ENCODE data around the gene ELP5.

Gene ELP5, protein sequence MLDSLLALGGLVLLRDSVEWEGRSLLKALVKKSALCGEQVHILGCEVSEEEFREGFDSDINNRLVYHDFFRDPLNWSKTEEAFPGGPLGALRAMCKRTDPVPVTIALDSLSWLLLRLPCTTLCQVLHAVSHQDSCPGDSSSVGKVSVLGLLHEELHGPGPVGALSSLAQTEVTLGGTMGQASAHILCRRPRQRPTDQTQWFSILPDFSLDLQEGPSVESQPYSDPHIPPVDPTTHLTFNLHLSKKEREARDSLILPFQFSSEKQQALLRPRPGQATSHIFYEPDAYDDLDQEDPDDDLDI

DNA sequence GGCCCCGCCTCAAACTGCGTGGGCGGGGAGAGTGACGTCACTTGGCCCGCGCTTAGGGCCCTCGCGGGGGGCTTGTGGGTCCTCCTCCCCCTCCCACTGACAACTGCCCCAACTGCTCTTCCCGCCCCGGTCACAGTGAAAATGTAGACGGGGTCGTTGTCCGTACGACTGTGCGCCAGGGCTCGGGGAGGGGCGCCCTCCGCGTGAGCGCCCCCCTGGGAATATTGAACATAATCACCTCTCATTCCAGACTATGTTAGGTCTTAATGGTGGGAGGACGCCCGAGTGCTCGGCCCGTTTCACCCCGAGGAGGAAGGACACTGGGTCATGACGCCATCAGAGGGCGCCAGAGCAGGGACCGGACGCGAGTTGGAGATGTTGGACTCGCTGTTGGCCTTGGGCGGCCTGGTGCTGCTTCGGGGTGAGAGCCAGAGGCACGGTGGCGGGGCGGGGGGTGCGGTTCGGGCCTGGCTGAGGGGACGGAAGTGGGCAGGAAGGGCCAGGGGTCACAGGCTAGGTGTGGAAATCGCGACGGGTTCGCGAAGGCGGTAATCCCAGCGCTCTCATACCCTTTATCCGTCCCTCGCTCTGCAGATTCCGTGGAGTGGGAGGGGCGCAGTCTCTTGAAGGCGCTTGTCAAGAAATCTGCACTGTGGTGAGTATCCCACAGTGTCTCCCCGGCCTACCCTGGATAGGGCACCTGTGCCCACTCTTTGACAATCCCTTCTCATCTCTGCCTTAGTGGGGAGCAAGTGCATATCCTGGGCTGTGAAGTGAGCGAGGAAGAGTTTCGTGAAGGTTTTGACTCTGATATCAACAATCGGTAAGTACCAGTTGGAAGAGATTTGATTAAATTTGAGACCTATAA is at the start of gene ELP5:
ELP5 (plus strand) TSS at position 40 of the 868 bp plus-strand sequence; CDS start at position 376, 336 bp downstream.
- peak; percentile 94 for DNase-seq

DNA sequence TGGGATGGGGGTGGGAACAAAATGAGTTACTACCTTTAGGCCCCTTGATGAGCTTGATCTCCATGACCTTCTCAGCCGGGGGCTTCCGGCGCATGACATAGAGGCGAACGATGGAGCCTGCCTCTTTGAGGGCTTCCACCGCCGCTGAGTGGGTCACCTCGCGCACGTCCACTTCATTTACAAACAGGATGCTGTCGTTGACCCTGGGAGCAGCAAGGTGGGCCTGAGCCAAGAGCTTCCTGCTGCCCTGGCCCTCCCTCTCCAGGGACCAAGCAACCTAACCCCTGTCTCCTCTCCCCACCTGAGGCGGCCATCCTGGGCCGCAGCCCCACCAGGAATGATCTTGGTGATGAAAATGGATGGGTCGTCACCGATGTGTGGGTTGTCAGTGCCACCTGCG is 48.6 kb upstream of the ELP5 start:
- no peak for DNase-seq

DNA sequence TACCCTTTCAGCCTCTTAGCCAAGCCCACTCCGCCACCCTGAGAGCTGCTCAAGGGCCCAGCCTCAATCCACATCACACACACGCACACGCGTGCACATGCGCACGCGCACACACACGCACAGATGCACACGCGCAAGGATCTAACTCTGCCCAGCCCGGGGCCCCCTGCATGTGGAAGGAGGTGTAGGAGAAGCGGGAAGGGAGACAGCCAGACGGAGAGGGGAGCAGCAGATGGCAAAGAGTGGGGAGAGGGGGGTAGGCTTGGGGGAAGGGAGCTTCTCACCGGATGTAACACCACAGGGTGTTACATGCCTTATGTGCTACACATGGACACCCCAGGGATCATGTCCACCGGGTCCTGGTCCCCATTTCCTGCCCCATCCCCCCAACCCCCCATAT is 47.7 kb upstream of the ELP5 start:
- no peak for DNase-seq

DNA sequence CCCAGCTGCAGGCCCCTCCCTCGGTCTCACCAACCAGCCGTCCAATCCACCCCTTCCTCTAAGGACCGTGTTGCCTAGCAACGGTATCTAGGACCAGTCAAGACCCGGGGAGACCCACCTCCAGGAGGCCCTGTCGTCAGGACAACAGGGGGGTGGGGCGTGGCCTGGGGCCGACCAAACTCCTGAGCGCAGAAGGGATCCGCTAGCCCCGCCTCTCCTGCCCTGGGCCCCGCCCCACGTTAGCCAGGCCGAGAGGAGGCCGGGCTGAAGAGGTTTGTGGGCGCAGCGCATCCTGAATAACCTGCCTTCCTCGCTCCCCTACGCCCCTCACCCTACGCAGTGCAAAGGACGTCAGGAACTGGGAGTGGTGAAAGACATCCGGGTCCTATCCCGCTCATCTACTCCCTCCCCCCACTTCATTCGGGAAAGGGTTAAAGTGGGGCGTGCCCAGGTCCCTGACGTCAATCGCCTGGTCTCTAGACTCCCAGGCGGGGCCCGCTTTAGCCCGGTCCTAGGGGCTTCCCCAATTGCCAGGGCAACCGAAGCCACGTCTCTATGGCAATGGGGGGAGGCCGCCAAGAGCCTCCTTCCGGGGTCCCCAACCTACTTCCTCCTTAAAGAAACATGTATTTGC is 47.1 kb upstream of the ELP5 start:
- DNase-seq: peak; percentile 93

DNA sequence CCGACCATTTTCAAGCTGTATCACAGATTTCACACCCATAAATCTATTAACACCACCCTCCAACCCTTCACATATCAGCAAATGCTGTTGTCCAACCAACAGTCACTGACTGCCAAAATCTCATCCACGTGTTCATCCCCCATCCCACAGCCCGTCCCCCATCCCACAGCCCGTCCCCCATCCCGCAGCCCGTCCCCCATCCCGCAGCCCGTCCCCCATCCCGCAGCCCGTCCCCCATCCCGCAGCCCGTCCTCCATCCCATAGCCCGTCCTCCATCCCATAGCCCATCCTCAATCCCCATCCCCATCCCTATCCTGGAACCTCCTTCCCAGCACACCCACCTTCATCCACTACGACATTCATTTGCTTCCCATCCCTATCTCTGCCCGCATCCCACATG is 46.5 kb upstream of the ELP5 start:
- DNase-seq: no peak

DNA sequence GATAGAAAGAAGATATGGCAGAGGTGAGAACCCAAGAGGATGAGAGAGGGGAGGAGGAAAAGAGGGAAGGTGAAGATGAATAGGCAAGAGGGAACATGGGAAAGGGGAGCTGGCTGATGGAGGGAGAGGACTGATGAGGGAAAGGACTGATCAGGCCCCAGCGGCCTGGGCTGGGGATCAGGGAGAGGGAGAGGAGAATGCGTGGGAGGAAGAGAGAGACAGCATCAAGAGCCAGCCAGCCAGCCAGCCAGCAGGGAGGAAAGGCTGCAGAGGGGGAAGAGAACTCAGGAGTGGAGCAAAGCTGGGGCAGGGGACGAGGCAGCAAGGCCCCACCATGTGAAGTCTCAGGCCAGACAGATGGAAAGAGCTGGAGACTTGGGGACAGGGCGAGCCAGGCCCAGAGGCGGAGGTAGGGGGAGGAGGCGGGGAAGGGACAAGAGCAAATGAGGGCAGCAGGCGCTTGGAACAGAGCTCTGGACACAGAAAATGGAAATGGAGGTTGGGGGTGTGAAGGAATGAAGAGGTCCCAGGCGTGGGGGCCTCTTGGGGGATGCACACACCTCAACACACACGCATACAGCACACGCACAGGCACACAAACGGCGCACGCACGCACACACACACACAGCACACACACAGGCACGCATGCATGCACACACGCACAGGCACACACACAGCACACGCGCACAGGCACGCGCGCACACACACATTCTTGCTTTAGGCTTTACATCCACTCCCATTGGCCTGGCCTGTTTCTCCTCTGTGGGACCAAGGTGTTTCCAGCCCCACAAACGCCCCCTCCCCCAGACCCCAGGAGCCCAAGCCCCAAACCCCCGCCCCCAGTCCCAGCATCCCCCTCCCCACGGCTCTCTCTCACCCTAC is 44.7 kb upstream of the ELP5 start:
- DNase-seq: no peak

DNA sequence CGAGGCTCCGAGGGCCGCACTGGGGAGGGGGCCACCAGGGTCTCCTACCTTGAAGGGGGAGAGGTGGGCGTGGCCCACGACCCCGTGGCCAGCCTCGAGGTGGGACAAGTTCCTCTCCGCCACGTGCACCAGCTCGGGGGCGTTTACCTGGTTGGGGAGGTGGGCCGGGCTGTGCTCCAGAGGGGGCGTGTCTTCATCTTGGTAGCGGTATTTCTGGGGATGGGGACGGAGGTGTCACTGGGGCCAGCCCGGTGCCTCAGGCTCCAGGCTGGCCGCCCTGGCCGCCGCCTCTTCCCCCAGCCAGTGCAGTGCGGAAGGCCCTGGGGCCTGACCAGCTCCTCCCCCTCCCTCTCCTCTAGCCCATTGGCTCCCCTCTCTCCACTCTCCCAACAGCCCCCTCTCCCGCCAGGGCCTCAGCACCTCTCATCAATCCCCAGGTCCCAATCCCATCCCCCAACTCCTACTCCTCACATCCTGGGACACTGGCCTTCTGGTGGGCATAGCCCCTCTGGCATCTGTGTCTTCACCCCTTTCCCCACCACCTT is 43.9 kb upstream of the ELP5 start:
- no peak for DNase-seq

DNA sequence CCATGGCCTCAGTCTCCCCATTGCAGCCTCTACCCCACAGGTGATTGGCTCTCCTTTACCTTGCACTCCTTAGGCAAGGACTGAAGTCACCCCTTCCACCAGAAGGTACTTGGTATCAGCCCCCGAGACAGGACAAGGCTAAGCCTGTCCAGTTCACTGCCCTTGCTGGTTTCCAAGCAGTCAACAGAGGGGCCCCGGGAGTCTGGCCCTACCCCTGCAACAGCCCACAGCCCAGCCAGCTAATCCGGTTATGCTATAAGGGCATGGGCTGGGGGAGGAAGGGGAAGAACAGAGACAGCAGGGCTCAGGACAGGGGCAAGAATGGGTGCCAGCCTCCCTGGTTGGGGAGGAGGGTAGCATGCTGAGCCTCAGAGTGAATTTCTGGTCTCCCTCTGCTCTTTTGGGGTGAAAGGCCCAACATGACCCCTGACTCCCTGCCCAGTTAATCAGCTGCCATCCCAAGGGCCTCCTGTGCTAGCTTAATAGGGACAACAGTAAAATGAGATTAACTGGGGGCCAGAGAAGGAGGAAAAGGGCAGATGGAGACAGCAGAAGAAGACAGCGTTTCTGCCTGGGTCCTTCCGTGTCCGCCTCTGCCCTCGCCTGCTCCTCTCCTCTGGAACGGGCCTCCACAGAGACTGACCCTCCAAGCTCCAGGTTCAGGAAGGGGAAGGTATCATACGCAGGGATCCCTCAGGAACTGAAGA is 43.1 kb upstream of the ELP5 start:
- no peak for DNase-seq

DNA sequence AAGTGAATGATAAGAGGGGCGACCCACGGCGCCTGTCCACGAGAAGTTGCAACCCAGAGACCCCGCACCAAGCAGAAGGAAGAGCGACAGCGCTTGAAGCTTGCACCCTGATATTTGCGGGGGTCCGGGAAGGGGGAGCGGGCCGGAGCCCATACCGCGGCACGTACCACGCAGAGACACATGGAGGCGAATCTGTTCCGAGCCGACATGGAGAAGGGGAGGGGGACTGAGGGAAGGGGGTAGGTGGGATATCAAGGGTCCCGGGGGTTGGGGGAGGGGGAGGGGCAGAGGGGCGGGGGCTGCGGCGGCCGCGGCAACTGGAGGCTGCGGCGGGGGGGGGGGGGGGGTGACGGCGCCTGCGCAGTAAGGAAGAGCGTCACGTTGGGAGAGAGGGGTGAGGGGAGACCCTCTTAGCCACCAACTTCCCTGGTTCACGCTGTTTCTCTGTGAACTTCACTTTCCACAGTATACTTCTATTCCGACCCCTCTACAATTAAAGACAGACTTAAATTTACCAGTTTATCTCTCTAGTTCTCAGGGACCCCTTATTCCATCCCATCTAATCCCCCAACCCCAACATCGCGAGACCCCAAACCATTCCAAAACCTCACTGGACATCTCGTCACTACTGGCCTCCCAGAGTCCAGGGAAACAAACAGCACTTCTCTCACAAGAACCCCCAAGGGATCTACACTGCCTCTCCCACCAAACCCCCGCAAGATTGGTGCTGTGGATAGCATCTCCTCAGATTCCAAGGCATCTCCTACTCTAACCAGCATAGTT is 40.3 kb upstream of the ELP5 start:
- no peak for DNase-seq

DNA sequence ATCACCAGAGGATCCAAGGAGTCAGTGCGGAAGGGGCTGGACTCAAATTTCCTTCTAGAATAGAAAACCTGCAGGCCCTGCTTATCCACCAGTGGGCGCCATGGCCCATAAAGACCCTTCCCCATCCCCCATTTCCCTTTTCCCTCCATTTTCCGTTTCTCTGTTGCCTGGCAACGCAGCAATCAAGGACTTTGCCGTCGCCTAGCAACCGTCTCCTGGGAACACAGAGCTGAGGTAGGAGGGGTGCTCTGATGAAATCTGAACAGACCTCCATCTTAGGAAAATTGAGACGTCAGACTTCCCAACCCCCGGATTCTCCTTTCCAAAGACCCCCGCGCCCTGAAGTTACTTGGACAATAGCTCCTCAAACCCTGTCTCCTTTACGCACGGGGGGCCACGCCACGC is 38.1 kb upstream of the ELP5 start:
- peak; percentile 78 for DNase-seq

DNA sequence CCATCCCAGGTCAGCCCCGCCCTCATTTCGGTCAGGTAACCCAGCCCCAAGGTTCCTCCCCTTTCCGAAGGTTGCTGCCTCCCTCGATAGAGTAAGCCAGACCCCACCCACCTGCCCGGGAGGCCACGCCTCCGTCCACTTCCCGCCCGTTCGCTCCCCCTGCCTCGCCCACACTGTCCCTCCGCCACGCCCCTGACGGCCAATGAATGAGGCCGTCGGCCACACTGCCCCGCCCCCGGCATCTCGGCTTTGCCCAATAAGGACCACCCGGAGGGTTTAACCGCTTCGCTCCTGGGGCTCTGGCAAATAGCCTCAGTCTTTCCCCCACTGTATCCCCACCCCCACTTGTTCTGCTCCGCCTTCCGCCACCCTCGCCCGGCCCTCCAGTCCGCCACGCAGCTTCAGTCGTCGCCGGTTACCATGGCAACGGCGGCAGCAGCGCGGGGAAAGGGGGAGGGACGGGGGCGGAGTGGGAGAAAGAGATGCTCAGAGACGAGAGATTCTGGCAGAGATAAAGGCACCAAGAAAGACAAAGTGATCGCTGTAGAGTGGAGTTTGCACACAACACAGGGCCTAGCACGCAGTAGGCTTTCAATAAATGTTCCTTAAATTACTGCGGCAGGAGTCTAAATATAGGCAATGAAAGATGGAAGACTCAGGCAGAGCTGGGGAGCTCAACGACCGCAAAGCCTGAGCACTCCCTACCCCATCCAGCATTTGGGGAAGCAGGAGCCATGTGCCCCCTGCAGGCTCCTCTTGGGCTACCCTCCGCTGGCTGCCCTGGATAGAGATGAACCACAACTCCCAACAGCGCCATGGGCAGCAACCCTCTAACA is 37.5 kb upstream of the ELP5 start:
- peak; percentile 100 for DNase-seq

DNA sequence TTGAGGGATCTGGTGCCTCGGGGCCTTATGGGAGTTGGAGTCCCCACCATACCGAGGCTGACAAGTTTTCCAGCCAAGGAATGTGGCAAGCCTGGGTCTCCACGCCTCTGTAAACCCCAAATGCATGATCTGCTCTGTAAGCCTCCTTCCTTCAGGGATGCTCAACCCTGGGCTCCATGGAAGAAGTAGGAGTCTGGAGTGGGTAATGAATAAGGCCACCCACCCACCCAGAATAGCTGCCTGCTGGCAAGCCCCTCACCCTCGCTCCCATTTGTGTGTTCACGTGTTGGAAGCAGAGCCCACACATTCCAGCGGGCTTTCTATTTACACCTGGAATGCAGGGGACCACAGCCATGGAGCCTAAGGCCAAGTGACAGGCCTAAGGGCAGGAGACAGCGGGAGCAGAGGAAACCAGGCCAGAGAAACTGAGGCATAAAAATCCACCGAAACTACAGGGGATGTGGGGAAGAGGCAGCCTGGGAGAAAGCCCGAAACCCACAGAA is 36.8 kb upstream of the ELP5 start:
- DNase-seq: no peak

DNA sequence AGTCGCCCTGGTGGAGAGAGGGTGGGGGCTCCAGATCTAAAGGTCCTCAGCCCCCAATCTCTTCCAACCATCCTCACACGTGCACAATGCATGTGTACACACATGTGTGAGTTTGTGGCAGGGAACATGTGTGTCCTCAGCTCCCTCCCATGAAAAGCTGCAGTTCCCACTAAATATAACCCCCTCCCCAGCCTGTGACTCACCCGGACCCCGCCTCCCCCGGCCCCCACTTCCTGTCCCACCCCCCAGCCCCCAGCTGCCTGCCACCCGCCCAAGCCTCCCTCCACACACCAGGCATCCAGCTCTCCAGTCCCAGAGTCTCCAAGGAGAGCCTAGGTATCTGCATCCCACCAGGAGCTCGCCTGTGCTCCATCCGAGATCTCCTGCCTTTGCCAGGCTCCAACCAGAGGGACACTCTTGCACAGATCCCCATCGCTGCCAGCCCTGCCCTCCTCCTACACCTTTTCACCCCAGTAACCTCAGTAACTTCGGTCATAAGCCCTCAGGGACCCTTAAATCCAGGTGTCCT is 36.3 kb upstream of the ELP5 start:
- no peak for DNase-seq

DNA sequence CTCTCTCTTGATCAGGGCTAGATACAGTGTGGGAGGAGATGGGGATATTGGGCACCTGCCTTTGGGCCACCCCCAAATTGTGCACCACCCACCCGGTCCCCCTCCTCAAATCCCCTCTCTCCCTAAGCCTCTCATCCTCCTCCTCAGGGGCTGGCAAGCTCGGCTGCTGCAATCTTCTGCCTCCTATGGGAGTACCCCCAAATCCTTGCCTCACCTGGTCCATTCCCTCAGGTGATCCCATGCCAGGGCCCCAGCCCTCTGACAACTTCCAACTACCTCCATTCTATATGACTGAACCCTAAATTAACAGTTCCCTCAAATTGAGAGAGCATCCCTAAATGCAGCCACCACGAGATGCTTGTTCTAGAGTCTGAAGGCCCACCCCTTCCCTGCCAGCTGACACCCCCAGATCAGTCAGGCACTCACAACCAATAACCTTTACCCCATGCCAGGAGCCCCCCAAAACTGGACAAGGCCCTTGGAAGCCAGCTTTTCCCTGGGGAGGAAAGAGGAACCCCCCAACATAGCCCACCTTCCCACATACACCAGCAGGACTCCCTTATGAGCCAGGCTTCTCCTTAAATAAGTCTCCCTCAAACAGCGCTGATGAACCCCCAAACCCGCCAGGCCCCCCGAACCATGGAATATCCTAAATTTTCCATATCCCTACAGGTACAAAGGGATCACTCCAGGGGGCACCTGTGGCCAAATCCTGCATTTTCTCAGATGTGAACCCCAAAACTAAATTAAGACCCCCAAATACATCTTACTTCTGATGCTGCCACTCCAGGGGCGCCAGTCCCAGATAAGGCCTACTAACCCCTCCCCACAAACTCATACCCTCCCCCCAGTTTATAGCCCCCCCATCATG is 35.5 kb upstream of the ELP5 start:
- DNase-seq: no peak

DNA sequence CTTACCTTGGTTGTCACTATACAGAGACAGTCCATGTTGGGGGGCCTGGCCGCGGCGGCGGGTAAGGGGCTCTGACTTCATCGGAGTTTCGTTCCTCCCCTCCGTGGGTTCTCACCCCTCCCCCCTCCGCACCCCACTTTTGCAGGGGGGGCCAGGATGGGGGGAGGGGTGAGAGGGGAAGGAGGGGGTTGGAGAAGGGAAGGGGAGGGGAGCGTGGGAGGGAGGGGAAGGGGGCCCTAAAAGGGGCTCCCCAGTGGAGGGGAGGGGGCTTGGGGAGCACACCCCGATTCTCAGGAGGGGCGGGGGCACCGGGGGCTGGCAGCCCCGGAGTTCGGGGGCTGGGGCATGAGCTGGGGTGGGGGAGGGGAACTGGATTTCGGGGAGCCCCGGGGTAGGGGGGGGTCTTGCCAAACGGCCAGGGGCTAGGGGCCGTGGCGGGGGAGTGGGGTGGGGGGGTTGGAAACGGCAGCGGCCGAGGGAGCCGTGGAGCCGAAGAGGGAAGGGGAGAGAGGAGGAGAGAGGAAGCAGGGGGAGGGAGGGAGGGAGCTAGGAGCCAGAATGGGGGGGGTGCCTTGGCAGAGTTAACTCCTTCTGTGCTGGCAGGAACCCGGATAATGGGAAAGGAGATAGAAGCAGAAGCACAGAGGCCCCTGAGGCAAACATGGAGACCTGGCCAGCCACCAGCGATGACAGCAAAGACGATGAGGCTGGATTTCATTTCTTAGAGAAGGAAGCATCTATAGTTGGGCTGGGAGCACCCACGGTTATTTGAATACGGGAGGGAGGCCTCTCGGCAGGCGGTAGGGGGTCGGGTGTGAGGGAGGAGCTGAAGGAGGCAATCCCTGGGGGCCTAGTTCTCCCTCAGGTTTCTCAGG is 34.7 kb upstream of the ELP5 start:
- no peak for DNase-seq

DNA sequence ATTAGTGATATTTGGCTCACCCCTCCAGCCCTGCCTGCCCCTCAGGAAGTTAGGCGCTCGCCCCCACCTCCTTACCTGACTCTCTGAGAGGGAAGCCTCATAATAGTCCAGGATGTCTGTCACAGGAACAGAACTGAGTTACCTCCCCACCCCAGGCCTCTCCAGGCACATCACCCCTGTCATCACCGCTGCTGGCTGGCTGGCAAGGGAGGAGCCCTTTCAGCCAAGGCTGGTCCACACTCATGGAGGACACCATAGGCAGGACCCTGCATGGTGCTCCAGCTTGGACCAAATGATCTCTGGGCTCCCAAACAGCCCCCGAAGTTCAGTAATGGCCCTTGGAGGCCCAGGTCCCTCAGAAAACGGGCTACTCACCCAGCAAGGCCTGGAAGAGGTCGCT is 33.8 kb upstream of the ELP5 start:
- DNase-seq: no peak

DNA sequence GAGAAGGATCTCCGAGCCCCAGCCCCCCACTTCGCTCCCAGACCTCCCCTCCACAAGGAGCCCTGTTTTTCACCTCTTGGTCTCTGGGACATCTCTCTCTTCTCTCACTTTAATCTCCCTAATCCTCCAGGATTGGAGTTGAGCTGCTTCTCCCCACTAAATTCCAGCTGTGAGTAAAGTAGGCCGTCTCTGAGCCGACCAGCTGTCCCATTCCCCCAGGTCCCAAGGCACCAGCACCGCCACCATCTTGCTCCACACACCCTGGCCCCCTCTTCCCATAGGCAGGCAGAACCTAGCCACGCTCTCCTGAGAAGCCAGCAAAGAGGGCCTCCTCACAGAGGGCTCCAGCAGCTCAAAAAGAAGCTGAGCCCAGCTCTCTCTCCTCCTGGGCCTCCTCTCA is 33.3 kb upstream of the ELP5 start:
- no peak for DNase-seq
